Endodermal cell (in vitro differentiated cells): ENCODE data around the gene OR11A1. TPM values are rescaled to one million over a fixed set of nuclear protein-coding genes. Genes with fewer than 3 reads are reported as not detected.

Experiments used
- DNase-seq: peaks from one replicate; pipeline ENCODE4 v3.0.0-alpha.2; 2017
- H3K27ac ChIP-seq: 2 replicates; pipeline ENCODE4 v1.5.1; 2013; ENCODE audit warnings: mild to moderate bottlenecking, low read depth, low read length, moderate library complexity
- H3K27me3 ChIP-seq: 2 replicates; pipeline ENCODE4 v1.6.1; 2013; ENCODE audit warnings: mild to moderate bottlenecking, low read length, moderate library complexity; ENCODE audit not compliant: insufficient read depth, control insufficient read depth, poor library complexity, severe bottlenecking
- H3K36me3 ChIP-seq: 2 replicates; pipeline ENCODE4 v1.7.0; 2013; ENCODE audit warnings: mild to moderate bottlenecking, low read length, moderate library complexity; ENCODE audit not compliant: control insufficient read depth, insufficient read depth
- H3K4me1 ChIP-seq: one replicate; pipeline ENCODE4 v1.7.0; 2013; ENCODE audit warnings: low read length; ENCODE audit not compliant: control insufficient read depth, insufficient read depth
- H3K4me3 ChIP-seq: 2 replicates; pipeline ENCODE4 v1.5.1; 2013; ENCODE audit warnings: mild to moderate bottlenecking, low read length, moderate library complexity
- H3K9ac ChIP-seq: 2 replicates; pipeline ENCODE4 v1.6.1; 2013; ENCODE audit warnings: mild to moderate bottlenecking, low read length, moderate library complexity; ENCODE audit not compliant: poor library complexity, severe bottlenecking; ENCODE audit errors: extremely low read depth
- H3K9me3 ChIP-seq: 2 replicates; pipeline ENCODE4 v1.6.1; 2013; ENCODE audit warnings: mild to moderate bottlenecking, low read length, moderate library complexity; ENCODE audit not compliant: control insufficient read depth
- H3K27ac Mint-ChIP-seq: 2 replicates; pipeline ENCODE4 v1.8.0; 2020; ENCODE audit warnings: mixed read lengths
- H3K27me3 Mint-ChIP-seq: 2 replicates; pipeline ENCODE4 v1.8.0; 2021; ENCODE audit warnings: mild to moderate bottlenecking, mixed read lengths; ENCODE audit not compliant: insufficient read depth
- H3K36me3 Mint-ChIP-seq: 2 replicates; pipeline ENCODE4 v1.8.0; 2020; ENCODE audit warnings: low read depth, mixed read lengths
- H3K4me1 Mint-ChIP-seq: 2 replicates; pipeline ENCODE4 v1.8.0; 2020; ENCODE audit warnings: mixed read lengths
- H3K4me3 Mint-ChIP-seq: 2 replicates; pipeline ENCODE4 v1.8.0; 2020; ENCODE audit warnings: mild to moderate bottlenecking, moderate library complexity, mixed read lengths
- H3K9me3 Mint-ChIP-seq: 2 replicates; pipeline ENCODE4 v1.8.0; 2020; ENCODE audit warnings: mild to moderate bottlenecking, mixed read lengths
- WGBS, 2 experiments: methylation state at CpG; one replicate each; pipeline versions ENCODE4 v1.1.5 to v1.1.7; 2013; ENCODE audit warnings: missing lambda C conversion rate in 2 of 2, mixed read lengths in 1 of 2; ENCODE audit not compliant: insufficient coverage in 1 of 2, insufficient read length in 1 of 2; 5-methylcytosine and 5-hydroxymethylcytosine counted together
- total RNA-seq, 2 donors: library from RNA; stranded (reverse); fragmentation: NEBNext Ultra II Directional in 1 of 2; extraction: Animal tissue kit (Norgen Biotek cat#: 25700) in 1 of 2; gene quantifications; 2 replicates in 1 of 2; 3 replicates in 1 of 2; pipeline ENCODE4 v1.2.1, GENCODE V29; 2021
- TF ChIP-seq, protein P1 (sequence below): fragments of 200-600 bp; sonication (generic); conservative IDR thresholded peaks from 2 replicates; pipeline ENCODE4 v1.5.0; 2021; ENCODE audit warnings: antibody characterized with exemption, mild to moderate bottlenecking

Gene OR11A1
- total RNA-seq, 2 donors from 2014 or later = not detected

DNA sequence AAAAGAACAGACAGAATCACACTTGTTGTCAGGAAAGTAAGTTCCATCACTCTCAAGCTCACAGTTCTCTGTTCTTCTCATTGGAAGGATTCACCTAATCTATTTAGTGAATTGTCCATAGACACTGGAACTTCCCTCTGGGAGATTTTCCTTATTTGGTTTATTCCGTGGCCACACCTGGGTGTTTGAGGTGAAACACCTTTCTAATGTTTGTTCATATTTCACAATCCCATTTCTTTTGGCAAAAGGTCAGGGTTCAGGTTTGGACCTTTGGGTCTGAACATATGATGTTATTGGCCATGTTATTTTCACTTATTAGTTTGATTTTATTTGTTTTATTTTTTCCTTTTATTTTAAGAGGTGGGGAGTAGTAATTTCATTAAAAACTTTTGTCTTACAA lies 26.9 kb upstream of the OR11A1 start:
- H3K36me3 ChIP-seq = no peaks in the 10 kb centered on the region
- Mint-ChIP-seq H3K27me3 (no peaks in the 10 kb centered on the region), H3K27ac (no peak overlapping the region), H3K4me1 (no peaks in the 10 kb centered on the region), H3K9me3 (peaks cover 1% of the 10 kb centered on the region), H3K36me3 (no peaks in the 10 kb centered on the region), H3K4me3 (no peak overlapping the region)
- TF ChIP-seq, protein P1, sequence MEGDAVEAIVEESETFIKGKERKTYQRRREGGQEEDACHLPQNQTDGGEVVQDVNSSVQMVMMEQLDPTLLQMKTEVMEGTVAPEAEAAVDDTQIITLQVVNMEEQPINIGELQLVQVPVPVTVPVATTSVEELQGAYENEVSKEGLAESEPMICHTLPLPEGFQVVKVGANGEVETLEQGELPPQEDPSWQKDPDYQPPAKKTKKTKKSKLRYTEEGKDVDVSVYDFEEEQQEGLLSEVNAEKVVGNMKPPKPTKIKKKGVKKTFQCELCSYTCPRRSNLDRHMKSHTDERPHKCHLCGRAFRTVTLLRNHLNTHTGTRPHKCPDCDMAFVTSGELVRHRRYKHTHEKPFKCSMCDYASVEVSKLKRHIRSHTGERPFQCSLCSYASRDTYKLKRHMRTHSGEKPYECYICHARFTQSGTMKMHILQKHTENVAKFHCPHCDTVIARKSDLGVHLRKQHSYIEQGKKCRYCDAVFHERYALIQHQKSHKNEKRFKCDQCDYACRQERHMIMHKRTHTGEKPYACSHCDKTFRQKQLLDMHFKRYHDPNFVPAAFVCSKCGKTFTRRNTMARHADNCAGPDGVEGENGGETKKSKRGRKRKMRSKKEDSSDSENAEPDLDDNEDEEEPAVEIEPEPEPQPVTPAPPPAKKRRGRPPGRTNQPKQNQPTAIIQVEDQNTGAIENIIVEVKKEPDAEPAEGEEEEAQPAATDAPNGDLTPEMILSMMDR = no peak
- no peak overlapping the region for H3K4me3 ChIP-seq
- no peaks in the 10 kb centered on the region for H3K9me3 ChIP-seq
- no peaks in the 10 kb centered on the region for H3K4me1 ChIP-seq
- WGBS, 2 experiments = 78 to 100% methylated on average over 1 of the region's 1 CpG
- H3K9ac ChIP-seq = no peak overlapping the region
- no peak for DNase-seq
- no peaks in the 10 kb centered on the region for H3K27me3 ChIP-seq
- no peak overlapping the region for H3K27ac ChIP-seq

DNA sequence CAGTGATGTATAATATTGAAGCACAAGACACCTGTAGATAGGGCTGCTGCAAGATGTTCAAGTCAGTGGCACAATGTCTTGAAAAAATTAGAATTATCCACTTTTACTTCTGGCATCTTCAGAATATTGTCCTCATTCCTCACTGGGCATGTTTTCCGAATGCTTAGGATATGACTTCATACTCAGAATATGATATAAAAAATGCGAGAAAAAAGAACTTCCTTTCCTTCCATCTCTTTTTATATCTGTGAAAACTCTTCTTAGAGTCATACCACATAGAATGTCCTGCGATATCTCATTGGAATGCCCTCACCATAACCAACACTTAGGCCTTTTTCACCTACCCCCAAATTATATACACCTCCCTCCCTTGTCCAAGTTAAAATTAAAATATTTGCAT lies 26.3 kb upstream of the OR11A1 start:
- no peaks in the 10 kb centered on the region for H3K27me3 ChIP-seq
- H3K27ac Mint-ChIP-seq = no peak overlapping the region
- H3K9me3 ChIP-seq = no peaks in the 10 kb centered on the region
- no peaks in the 10 kb centered on the region for H3K27me3 Mint-ChIP-seq
- TF ChIP-seq, protein P1 = no peak
- DNase-seq = no peak
- H3K4me3 Mint-ChIP-seq = no peak overlapping the region
- H3K36me3 ChIP-seq = no peaks in the 10 kb centered on the region
- no peaks in the 10 kb centered on the region for H3K36me3 Mint-ChIP-seq
- no peak overlapping the region for H3K4me3 ChIP-seq
- H3K9me3 Mint-ChIP-seq = peaks cover 1% of the 10 kb centered on the region
- no peaks in the 10 kb centered on the region for H3K4me1 ChIP-seq
- H3K27ac ChIP-seq = no peak overlapping the region
- no peak overlapping the region for H3K9ac ChIP-seq
- no peaks in the 10 kb centered on the region for H3K4me1 Mint-ChIP-seq
- WGBS, 2 experiments = 91 to 95% methylated on average over 2 to 3 of the region's 3 CpGs

DNA sequence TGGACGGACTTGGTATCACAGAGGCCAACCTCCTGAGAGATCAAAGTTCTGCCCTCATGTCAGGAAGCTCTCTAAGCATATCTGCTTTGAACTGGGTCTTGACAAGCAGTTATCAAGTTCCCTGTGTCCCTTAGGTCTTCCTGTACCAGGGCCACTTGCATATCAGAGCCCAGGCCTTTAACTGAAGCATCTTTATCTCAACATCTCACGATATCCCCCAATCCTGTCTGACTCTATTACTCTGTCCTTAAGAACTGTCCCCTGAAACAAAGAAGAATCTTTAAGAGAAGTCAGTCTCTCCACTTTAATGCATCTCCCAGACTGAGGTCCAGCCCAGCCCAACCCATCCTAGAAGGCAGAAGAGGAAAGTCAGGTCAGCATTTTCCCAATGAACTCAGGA lies 22.7 kb upstream of the OR11A1 start:
- Mint-ChIP-seq H3K4me1 (no peaks in the 10 kb centered on the region), H3K27ac (no peak overlapping the region), H3K4me3 (no peak overlapping the region), H3K9me3 (peaks cover 1% of the 10 kb centered on the region), H3K36me3 (no peaks in the 10 kb centered on the region), H3K27me3 (no peaks in the 10 kb centered on the region)
- Histone ChIP-seq H3K27ac (no peak overlapping the region), H3K27me3 (no peaks in the 10 kb centered on the region), H3K4me3 (no peak overlapping the region), H3K36me3 (no peaks in the 10 kb centered on the region), H3K4me1 (no peaks in the 10 kb centered on the region), H3K9ac (no peak overlapping the region), H3K9me3 (no peaks in the 10 kb centered on the region)
- TF ChIP-seq, protein P1 = no peak
- DNase-seq = no peak
- WGBS, 2 experiments = 92 to 100% methylated on average over 1 to 2 of the region's 2 CpGs
